HG03571 (cell line): ENCODE measurements around the gene MSANTD2.

ENCODE experiments used
- ATAC-seq: cut with Tn5 transposase; IDR thresholded peaks from one replicate; pipeline ENCODE4 v1.9.1; 2021; ENCODE audit not compliant: unreplicated experiment

The MSANTD2 gene

DNA sequence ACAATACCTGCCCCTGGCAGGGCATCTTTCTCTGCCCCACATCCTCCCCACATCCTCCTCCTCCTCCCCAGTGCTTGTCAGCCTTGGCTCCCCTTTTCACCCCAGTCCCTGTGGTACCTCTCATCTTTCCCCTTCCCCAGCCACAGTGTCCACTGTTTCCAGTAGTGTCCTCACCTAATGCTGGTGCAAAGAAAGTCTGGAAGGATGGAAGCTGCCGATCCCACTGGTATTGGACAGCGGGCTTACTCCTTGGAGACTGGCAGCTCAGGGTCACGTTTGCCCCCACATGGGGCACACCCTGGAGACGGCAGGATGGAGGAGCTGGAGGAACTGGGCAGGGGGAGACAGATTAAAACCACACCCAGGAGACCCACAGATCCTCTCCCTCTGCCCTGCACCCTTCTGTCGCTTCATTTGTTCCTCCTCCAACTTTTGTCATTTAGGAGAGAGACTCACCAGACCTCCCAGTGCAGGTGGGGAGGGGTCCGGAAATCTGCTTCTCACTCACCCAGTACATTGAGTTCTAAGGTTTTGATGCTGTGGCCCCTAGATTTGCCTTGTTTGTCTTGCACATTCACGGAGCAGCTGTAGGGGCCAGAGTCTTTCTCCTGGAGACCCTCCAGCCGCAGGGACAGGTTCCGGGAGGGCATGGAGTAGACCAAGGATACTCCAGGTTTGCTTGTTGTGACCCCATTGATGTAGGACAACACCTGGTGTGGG, 44.0 kb downstream of the MSANTD2 start:
- ATAC-seq, result no peak

DNA sequence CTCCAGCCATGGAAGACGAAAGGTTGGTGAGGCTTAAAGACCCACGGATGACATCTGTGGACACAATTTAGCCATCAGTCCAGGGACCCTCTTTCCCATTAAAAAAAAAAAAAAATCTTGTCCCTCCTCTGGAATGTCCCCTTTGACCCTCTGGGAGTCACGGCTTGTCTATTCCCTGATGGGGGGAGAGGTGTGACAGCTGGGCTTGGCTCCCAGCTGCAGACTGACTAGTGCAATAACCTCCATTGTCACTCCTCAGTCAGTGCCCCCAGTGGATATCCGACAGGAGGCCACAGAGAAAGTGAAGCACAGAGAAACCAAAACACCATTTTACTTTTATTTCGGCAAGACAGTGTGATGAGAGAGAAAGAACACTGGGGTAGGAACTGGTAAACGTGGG, 45.5 kb downstream of the MSANTD2 start:
- ATAC-seq, result no peak

- no peak for ATAC-seq
Observed at GRCh38 chr11:124754309-124754708, 45.9 kb downstream of the MSANTD2 start.

DNA sequence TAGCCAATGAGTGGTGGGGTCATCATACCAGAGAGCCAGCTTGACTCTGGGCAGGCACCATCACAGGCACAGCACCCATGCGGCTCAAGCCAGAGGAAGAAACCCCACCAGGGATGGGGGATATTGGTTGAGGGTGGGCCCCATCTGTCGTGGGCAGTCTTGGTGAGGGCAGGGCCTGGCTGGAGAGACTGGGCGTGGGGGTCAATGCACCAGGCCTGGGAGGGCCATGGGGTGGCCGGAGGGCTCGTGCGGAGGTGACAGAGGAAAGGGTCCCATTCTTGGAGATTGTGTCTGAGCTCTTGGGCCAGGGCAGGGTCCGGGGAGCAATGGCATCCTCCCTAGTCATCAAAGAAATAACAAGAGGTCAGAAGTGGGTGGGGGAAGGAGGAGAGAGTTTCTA, 46.6 kb downstream of the MSANTD2 start:
- no peak for ATAC-seq

DNA sequence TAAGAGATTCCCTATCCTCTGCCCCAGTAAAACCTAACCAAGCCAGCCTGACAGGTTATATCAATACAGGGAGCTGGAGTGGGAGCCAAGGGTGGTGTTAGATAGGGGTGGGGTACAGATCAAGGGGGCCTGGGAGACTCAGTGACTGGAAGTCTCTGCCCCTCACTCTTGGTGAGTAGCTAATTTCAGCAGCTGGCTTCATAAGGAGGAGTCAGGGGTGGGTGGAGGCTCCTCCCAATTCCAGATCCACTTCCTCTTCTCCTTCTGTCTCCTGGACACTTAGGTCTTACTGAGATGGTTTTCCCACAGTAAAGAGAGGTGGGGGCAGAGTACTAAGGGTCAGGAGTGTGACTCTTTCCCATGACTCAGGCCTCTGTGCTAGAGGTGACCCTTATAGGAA, 47.0 kb downstream of the MSANTD2 start:
- ATAC-seq, result no peak

- ATAC-seq, result no peak
Observed at GRCh38 chr11:124752471-124753102, 47.6 kb downstream of the MSANTD2 start.

DNA sequence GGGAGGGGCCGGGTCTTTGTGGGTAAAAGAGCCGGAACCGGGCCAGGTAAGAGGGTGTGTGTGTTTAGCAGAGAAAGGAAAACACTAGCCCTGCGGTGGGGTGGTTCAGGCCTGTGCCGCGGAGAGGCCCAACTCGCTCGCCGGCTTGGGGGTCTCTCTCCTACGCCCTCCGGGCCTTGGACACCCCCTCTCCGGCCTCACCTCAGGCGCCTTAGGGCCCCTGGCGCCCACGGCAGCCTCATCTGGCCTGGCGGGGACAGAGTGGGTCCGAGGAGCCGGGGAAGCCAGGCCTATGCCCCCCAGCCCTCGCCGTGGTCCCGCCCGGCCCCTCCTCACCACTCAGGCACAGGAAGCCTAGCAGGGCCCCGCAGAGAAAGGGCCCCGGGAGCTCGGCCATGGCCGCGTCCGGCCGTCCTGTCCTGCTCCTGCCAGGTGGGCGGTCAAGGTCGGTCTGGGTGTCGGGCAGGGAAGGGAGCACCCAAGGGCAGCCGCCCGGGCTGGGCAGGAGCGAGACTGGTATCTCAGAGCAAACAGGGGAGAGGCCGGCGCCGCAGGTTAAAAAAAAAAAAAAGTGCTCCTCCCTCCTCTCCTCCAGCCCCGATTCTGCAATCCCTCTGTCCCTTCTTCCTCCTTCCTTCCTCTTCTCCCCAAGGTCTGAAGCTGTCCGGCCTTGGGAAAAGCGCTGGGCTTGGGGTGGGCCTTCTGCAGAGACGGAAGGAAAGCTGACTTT, 48.3 kb downstream of the MSANTD2 start, which contains the start of gene VSIG2:
VSIG2 (minus strand) TSS at position 515 of the 730 bp plus-strand sequence; CDS start at position 397, 118 bp downstream.
- ATAC-seq, result no peak

GRCh38 chr11:124751391-124751740, 48.8 kb downstream of the MSANTD2 start:
- ATAC-seq, result no peak

GRCh38 chr11:124749912-124750311, 50.3 kb downstream of the MSANTD2 start:
- no peak for ATAC-seq

DNA sequence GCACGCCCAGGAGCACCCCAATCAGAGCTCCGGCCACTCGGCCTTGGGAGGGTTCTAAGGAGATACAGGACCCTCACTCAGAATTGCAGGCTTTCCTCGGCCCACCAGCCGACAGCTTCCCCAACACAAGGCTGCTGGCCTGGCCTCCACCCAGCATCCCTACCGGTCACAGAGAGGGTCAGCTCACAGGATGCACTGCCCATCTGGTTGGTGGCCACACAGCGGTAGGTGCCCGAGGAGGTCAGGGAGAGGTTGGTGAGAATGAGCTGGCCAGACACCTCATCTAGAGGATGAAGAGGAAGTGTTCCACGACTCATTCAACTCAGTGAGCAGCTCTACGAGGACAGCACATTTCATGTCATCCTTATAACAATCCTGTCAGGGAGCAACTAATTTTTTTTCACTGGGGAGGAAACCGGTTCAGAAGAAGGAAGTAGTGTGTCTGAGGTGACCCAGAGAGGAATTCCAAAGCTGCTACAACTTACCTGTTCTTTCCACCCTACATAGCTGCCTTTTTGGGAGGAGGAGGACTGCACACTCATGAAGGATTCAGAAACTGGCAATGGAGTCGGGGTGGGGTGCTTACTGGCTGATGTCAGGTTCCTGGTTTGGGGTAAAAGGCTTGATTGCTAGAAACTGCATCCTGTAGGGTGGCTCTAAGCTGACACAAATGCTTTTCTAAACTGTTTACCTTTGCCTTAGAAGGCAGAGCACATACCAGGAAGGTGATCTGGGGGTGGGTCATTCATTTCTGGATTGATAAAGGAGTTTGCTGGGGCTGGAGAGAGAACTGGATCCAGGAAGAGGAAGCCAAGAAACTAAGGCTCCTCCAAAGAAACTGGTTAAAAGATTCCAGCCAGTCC, 51.5 kb downstream of the MSANTD2 start:
- ATAC-seq, result no peak

DNA sequence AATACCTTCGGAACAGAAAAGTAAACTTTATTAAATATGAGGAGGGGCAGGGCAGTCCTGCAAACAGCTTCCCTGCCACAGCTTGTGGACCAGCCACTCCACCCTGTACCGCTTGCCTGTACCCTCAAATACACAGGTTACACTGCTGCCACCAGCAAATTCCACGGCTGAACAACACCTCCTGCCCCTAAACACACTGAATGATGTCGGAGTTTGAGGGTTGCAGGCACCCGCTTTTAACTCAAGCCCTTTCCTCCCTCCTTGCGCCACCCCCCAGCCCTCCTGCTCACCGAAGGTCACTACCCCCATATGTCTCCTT, 52.1 kb downstream of the MSANTD2 start:
- no peak for ATAC-seq

DNA sequence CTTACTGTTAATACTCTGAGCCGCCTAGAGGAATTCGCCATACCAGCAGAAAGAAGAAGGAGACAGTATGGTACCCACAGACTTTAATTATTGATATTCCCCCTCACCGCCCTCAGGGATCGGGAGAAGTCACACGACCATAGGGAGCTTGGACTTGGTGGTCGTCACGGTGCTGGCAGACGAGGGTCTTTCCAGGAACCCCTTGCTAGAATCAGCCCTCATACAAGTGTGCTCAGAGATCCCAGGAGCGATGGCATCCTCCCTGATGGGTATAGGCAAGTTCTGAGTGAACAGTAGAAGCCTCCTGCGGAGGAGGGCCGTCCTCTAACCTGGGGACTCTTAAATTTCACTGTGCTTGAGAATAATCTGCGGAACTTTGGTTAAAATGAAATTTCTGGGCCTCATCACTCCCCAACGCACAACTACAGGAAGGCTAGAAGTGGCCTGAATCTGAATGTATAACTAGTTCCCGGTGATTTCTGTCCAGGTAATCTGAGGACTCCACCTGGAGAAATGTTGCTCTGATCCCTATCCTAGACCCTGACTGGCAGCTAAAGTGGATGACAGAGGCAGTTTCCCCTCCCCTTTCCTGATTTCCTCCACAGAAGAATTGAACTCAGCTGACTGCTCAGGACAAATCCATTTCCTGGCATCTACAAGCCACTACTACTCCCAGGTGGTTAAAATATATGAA, 52.7 kb downstream of the MSANTD2 start:
- ATAC-seq, result no peak

DNA sequence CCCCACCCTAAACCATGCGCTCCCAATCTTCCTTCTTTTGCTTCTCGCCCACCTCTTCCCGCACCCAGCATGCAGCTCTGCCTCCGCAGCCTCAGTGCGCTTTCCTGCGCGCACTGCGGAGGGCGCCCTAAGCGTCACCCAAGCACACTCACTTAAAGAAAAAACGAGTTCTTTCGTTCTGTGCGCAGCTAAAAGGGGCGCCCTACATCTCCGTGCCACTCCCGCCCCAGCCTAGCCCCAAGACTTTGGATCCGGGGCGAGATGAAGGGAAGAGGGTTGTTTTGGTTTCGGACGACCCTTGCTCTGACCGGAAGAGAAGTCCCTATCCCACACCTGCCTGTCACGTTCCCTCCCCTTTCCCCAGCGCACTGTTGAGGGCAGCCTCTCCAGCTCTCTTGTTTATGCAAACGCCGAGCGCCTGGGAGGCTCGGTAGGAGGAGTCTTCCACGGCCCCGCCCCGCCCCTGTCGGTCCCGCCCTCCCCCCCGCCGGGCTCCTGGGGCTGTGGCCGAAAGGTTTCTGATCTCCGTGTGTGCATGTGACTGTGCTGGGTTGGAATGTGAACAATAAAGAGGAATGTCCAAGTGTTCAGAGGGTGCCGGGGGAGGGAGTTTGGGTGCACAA, 53.5 kb downstream of the MSANTD2 start:
- ATAC-seq, result peak; percentile 92

GRCh38 chr11:124745835-124746620, 54.2 kb downstream of the MSANTD2 start:
- peak; percentile 11 for ATAC-seq

GRCh38 chr11:124745270-124745834, 54.9 kb downstream of the MSANTD2 start:
- ATAC-seq, result no peak

- ATAC-seq, result no peak
Observed at GRCh38 chr11:124743050-124743449, 57.2 kb downstream of the MSANTD2 start.

- no peak for ATAC-seq
Observed at GRCh38 chr11:124742555-124742954, 57.7 kb downstream of the MSANTD2 start.

GRCh38 chr11:124740277-124740882, 59.8 kb downstream of the MSANTD2 start:
- peak; percentile 38 for ATAC-seq
